Measurements from ENCODE around the gene MAML2. TPM values are rescaled to one million over a fixed set of nuclear protein-coding genes. Genes with fewer than 3 reads are reported as not detected.

MAML2 gene
- total RNA-seq, 1 donor = 48.2 TPM

GRCh38 chr11:96085319-96085930 is 257.6 kb downstream of the MAML2 start:
- H3K9me3 ChIP-seq (ENCODE audit: low read depth, low read length) = no peaks in the 10 kb centered on the region
- no peak overlapping the region for H3K4me3 ChIP-seq (ENCODE audit: low read length)
- H3K4me1 ChIP-seq (ENCODE audit: insufficient read depth, low read length) = no peaks in the 10 kb centered on the region
- no peaks in the 10 kb centered on the region for H3K27me3 ChIP-seq (ENCODE audit: insufficient read depth, low read length)

- no peak overlapping the region for H3K4me3 ChIP-seq (ENCODE audit: low read length)
- no peaks in the 10 kb centered on the region for H3K27me3 ChIP-seq (ENCODE audit: insufficient read depth, low read length)
- no peaks in the 10 kb centered on the region for H3K4me1 ChIP-seq (ENCODE audit: insufficient read depth, low read length)
- H3K9me3 ChIP-seq (ENCODE audit: low read depth, low read length) = no peaks in the 10 kb centered on the region
Observed at GRCh38 chr11:96084610-96085318, 258.2 kb downstream of the MAML2 start.

- no peaks in the 10 kb centered on the region for H3K27me3 ChIP-seq (ENCODE audit: insufficient read depth, low read length)
- no peaks in the 10 kb centered on the region for H3K9me3 ChIP-seq (ENCODE audit: low read depth, low read length)
Observed at GRCh38 chr11:96082936-96083335, 260.1 kb downstream of the MAML2 start.

GRCh38 chr11:96082002-96082899 is 260.7 kb downstream of the MAML2 start:
- Histone ChIP-seq H3K4me1 (ENCODE audit: insufficient read depth, low read length) (no peaks in the 10 kb centered on the region), H3K4me3 (ENCODE audit: low read length) (no peak overlapping the region), H3K9me3 (ENCODE audit: low read depth, low read length) (no peaks in the 10 kb centered on the region), H3K27me3 (ENCODE audit: insufficient read depth, low read length) (no peaks in the 10 kb centered on the region)

More at GRCh38 chr11:96082936-96083335, 260.1 kb downstream of the MAML2 start:
- no peak overlapping the region for H3K4me3 ChIP-seq (ENCODE audit: low read length)
- H3K4me1 ChIP-seq (ENCODE audit: insufficient read depth, low read length) = no peaks in the 10 kb centered on the region

GRCh38 chr11:96081561-96081960 is 261.4 kb downstream of the MAML2 start:
- no peak overlapping the region for H3K4me3 ChIP-seq (ENCODE audit: low read length)
- H3K9me3 ChIP-seq (ENCODE audit: low read depth, low read length) = no peaks in the 10 kb centered on the region
- peaks cover under 1% of the 10 kb centered on the region for H3K4me1 ChIP-seq (ENCODE audit: insufficient read depth, low read length)
- H3K27me3 ChIP-seq (ENCODE audit: insufficient read depth, low read length) = no peaks in the 10 kb centered on the region

GRCh38 chr11:96079691-96080090 is 263.3 kb downstream of the MAML2 start:
- peaks cover 13% of the 10 kb centered on the region for H3K4me1 ChIP-seq (ENCODE audit: insufficient read depth, low read length)
- no peaks in the 10 kb centered on the region for H3K9me3 ChIP-seq (ENCODE audit: low read depth, low read length)
- no peaks in the 10 kb centered on the region for H3K27me3 ChIP-seq (ENCODE audit: insufficient read depth, low read length)
- no peak overlapping the region for H3K4me3 ChIP-seq (ENCODE audit: low read length)

GRCh38 chr11:96075532-96075959 is 267.4 kb downstream of the MAML2 start:
- H3K27me3 ChIP-seq (ENCODE audit: insufficient read depth, low read length) = no peaks in the 10 kb centered on the region

GRCh38 chr11:96074551-96075310 is 268.3 kb downstream of the MAML2 start:
- Histone ChIP-seq H3K4me1 (ENCODE audit: insufficient read depth, low read length) (peaks cover 13% of the 10 kb centered on the region), H3K27me3 (ENCODE audit: insufficient read depth, low read length) (no peaks in the 10 kb centered on the region), H3K4me3 (ENCODE audit: low read length) (no peak overlapping the region), H3K9me3 (ENCODE audit: low read depth, low read length) (no peaks in the 10 kb centered on the region)

More at GRCh38 chr11:96075532-96075959, 267.4 kb downstream of the MAML2 start:
- Histone ChIP-seq H3K4me3 (ENCODE audit: low read length) (no peak overlapping the region), H3K4me1 (ENCODE audit: insufficient read depth, low read length) (peaks cover 13% of the 10 kb centered on the region), H3K9me3 (ENCODE audit: low read depth, low read length) (no peaks in the 10 kb centered on the region)

- Histone ChIP-seq H3K4me3 (ENCODE audit: low read length) (no peak overlapping the region), H3K4me1 (ENCODE audit: insufficient read depth, low read length) (peaks cover 13% of the 10 kb centered on the region), H3K27me3 (ENCODE audit: insufficient read depth, low read length) (no peaks in the 10 kb centered on the region)
Observed at GRCh38 chr11:96073536-96073935, 269.5 kb downstream of the MAML2 start.

GRCh38 chr11:96072592-96072991 is 270.4 kb downstream of the MAML2 start:
- peaks cover 13% of the 10 kb centered on the region for H3K4me1 ChIP-seq (ENCODE audit: insufficient read depth, low read length)
- no peaks in the 10 kb centered on the region for H3K9me3 ChIP-seq (ENCODE audit: low read depth, low read length)
- H3K4me3 ChIP-seq (ENCODE audit: low read length) = no peak overlapping the region
- no peaks in the 10 kb centered on the region for H3K27me3 ChIP-seq (ENCODE audit: insufficient read depth, low read length)

More at GRCh38 chr11:96073536-96073935, 269.5 kb downstream of the MAML2 start:
- H3K9me3 ChIP-seq (ENCODE audit: low read depth, low read length) = no peaks in the 10 kb centered on the region

- Histone ChIP-seq H3K9me3 (ENCODE audit: low read depth, low read length) (no peaks in the 10 kb centered on the region), H3K4me1 (ENCODE audit: insufficient read depth, low read length) (peaks cover under 1% of the 10 kb centered on the region), H3K27me3 (ENCODE audit: insufficient read depth, low read length) (no peaks in the 10 kb centered on the region), H3K4me3 (ENCODE audit: low read length) (no peak overlapping the region)
Observed at GRCh38 chr11:96070453-96070852, 272.5 kb downstream of the MAML2 start.

- no peaks in the 10 kb centered on the region for H3K9me3 ChIP-seq (ENCODE audit: low read depth, low read length)
- no peak overlapping the region for H3K4me3 ChIP-seq (ENCODE audit: low read length)
- H3K27me3 ChIP-seq (ENCODE audit: insufficient read depth, low read length) = no peaks in the 10 kb centered on the region
- H3K4me1 ChIP-seq (ENCODE audit: insufficient read depth, low read length) = no peaks in the 10 kb centered on the region
Observed at GRCh38 chr11:96067160-96067559, 275.8 kb downstream of the MAML2 start.

- Histone ChIP-seq H3K9me3 (ENCODE audit: low read depth, low read length) (no peaks in the 10 kb centered on the region), H3K4me1 (ENCODE audit: insufficient read depth, low read length) (no peaks in the 10 kb centered on the region), H3K4me3 (ENCODE audit: low read length) (no peak overlapping the region), H3K27me3 (ENCODE audit: insufficient read depth, low read length) (no peaks in the 10 kb centered on the region)
Observed at GRCh38 chr11:96065379-96065778, 277.6 kb downstream of the MAML2 start.

GRCh38 chr11:96063886-96064285 is 279.1 kb downstream of the MAML2 start:
- H3K4me3 ChIP-seq (ENCODE audit: low read length) = no peak overlapping the region
- H3K4me1 ChIP-seq (ENCODE audit: insufficient read depth, low read length) = no peaks in the 10 kb centered on the region
- no peaks in the 10 kb centered on the region for H3K9me3 ChIP-seq (ENCODE audit: low read depth, low read length)
- H3K27me3 ChIP-seq (ENCODE audit: insufficient read depth, low read length) = no peaks in the 10 kb centered on the region

All from mononuclear cell (primary cell).